NCI-H510A (cell line): ENCODE results near the gene ANKDD1A.

ENCODE experiments used
- DNase-seq: peaks from one replicate; lab custom pipeline; 2025; lab: John Stamatoyannopoulos, UW

ANKDD1A gene

GRCh38 chr15:64923546-64923945, 11.8 kb downstream of the ANKDD1A start:
- no peak for DNase-seq

GRCh38 chr15:64925335-64926330, 13.9 kb downstream of the ANKDD1A start:
- no peak for DNase-seq

- DNase-seq: no peak
Measured at GRCh38 chr15:64926661-64927060, 15.0 kb downstream of the ANKDD1A start.

- no peak for DNase-seq
Measured at GRCh38 chr15:64928626-64929220, 17.0 kb downstream of the ANKDD1A start.

- no peak for DNase-seq
Measured at GRCh38 chr15:64930019-64930652, 18.4 kb downstream of the ANKDD1A start.

- DNase-seq: no peak
Measured at GRCh38 chr15:64930778-64931371, 19.2 kb downstream of the ANKDD1A start.

GRCh38 chr15:64931381-64931780, 19.7 kb downstream of the ANKDD1A start:
- DNase-seq: no peak

GRCh38 chr15:64934023-64934422, 22.3 kb downstream of the ANKDD1A start:
- no peak for DNase-seq

- peak; percentile 9 for DNase-seq
Measured at GRCh38 chr15:64938192-64938591, 26.5 kb downstream of the ANKDD1A start.

- DNase-seq: no peak
Measured at GRCh38 chr15:64942356-64942755, 30.7 kb downstream of the ANKDD1A start.

- DNase-seq: no peak
Measured at GRCh38 chr15:64943512-64944225, 32.0 kb downstream of the ANKDD1A start.

- no peak for DNase-seq
Measured at GRCh38 chr15:64944961-64945360, 33.3 kb downstream of the ANKDD1A start.

GRCh38 chr15:64947211-64947610, 35.5 kb downstream of the ANKDD1A start:
- no peak for DNase-seq

- no peak for DNase-seq
Measured at GRCh38 chr15:64948916-64949315, 37.2 kb downstream of the ANKDD1A start.

GRCh38 chr15:64949383-64950186, 37.9 kb downstream of the ANKDD1A start:
- DNase-seq: no peak

- DNase-seq: no peak
Measured at GRCh38 chr15:64950888-64951287, 39.2 kb downstream of the ANKDD1A start.

GRCh38 chr15:64951777-64952418, 40.2 kb downstream of the ANKDD1A start:
- no peak for DNase-seq

GRCh38 chr15:64954395-64954794, 42.7 kb downstream of the ANKDD1A start:
- no peak for DNase-seq

GRCh38 chr15:64959128-64959527, 47.4 kb downstream of the ANKDD1A start:
- DNase-seq: no peak

- no peak for DNase-seq
Measured at GRCh38 chr15:64960153-64960552, 48.5 kb downstream of the ANKDD1A start.
